DOHH2 (cell line): Measurements from ENCODE around the gene C19orf53.

ENCODE experiments used
- H3F3A ChIP-seq: fragments of 200-600 bp; sonication (generic), shearing (Covaris generic); 2 replicates; pipeline ENCODE4 v1.6.0; 2016; ENCODE audit warnings: antibody characterized with exemption, mild to moderate bottlenecking; ENCODE audit not compliant: control insufficient read depth, insufficient read depth
- H3K27ac ChIP-seq: fragments of 200-600 bp; sonication (generic); 2 replicates; pipeline ENCODE4 v1.5.1; 2014; ENCODE audit warnings: low read depth, mild to moderate bottlenecking, low read length, moderate library complexity
- H3K27me3 ChIP-seq: fragments of 200-600 bp; sonication (generic); 2 replicates; pipeline ENCODE4 v1.6.1; 2014; ENCODE audit warnings: mild to moderate bottlenecking, low read length, mixed read lengths; ENCODE audit not compliant: control insufficient read depth
- H3K36me3 ChIP-seq: fragments of 200-600 bp; sonication (generic); 2 replicates; pipeline ENCODE4 v1.6.1; 2014; ENCODE audit warnings: mild to moderate bottlenecking, low read length, moderate library complexity, mixed read lengths; ENCODE audit not compliant: control insufficient read depth
- H3K4me1 ChIP-seq: fragments of 200-600 bp; sonication (generic); 2 replicates; pipeline ENCODE4 v1.6.1; 2014; ENCODE audit warnings: mild to moderate bottlenecking, low read length, mixed read lengths; ENCODE audit not compliant: control insufficient read depth
- H3K4me2 ChIP-seq: fragments of 200-600 bp; sonication (generic); 2 replicates; pipeline ENCODE4 v1.6.0; 2014; ENCODE audit warnings: mild to moderate bottlenecking, low read length, moderate library complexity
- H3K4me3 ChIP-seq: fragments of 200-600 bp; sonication (generic); 2 replicates; pipeline ENCODE4 v1.5.1; 2014; ENCODE audit warnings: mild to moderate bottlenecking, low read length, mixed read lengths
- H3K79me2 ChIP-seq: fragments of 200-600 bp; sonication (generic); 2 replicates; pipeline ENCODE4 v1.6.1; 2014; ENCODE audit warnings: mild to moderate bottlenecking, low read length, mixed read lengths; ENCODE audit not compliant: control insufficient read depth
- H3K9me2 ChIP-seq: fragments of 200-600 bp; sonication (generic); replicated peaks from 2 replicates; pipeline ENCODE4 v1.6.1; 2014; ENCODE audit warnings: mild to moderate bottlenecking, low read length, mixed read lengths; ENCODE audit not compliant: control insufficient read depth
- H3K9me3 ChIP-seq: fragments of 200-600 bp; sonication (generic); 2 replicates; pipeline ENCODE4 v1.6.1; 2014; ENCODE audit warnings: antibody characterized with exemption, low read length, mixed read lengths; ENCODE audit not compliant: control insufficient read depth, insufficient read depth
- H4K20me1 ChIP-seq: fragments of 200-600 bp; sonication (generic); 2 replicates; pipeline ENCODE4 v1.6.0; 2014; ENCODE audit warnings: low read depth, mild to moderate bottlenecking, antibody characterized with exemption, low read length, moderate library complexity; ENCODE audit not compliant: control insufficient read depth, insufficient read depth
- EZH2phosphoT487 ChIP-seq: fragments of 200-600 bp; sonication (generic); IDR thresholded peaks from 2 replicates; pipeline ENCODE4 v1.6.1; 2017; ENCODE audit warnings: borderline replicate concordance, mild to moderate bottlenecking, antibody characterized with exemption, low read length, moderate library complexity, mixed read lengths
- TF ChIP-seq, protein P1 (sequence below): fragments of 200-600 bp; sonication (generic); IDR thresholded peaks from one replicate; pipeline ENCODE4 v1.5.1; 2014; ENCODE audit warnings: antibody characterized with exemption, mild to moderate bottlenecking, low read depth, low read length; ENCODE audit not compliant: poor library complexity, severe bottlenecking

Gene C19orf53

DNA sequence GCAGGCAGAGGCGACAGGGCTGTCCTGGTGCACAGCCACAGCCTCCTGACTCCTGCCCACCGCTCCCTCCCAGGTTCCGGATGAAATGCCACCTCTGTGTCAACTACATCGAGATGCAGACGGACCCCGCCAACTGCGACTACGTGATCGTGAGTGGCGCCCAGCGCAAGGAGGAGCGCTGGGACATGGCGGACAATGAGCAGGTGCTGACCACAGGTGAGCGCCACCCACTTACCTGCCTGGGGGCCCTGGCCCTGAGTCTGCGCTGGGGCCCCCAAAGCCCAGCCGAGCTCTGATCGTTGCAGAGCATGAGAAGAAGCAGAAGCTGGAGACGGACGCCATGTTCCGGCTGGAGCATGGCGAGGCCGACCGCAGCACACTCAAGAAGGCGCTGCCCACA is 15.5 kb upstream of the C19orf53 start:
- no peaks in the 10 kb centered on the region for H3K9me3 ChIP-seq
- no peak overlapping the region for H3K4me3 ChIP-seq
- H3K4me1 ChIP-seq, result no peaks in the 10 kb centered on the region; the same call in 1 of the 2 replicates
- H3K9me2 ChIP-seq, result no peaks in the 10 kb centered on the region
- no peaks in the 10 kb centered on the region for H3K79me2 ChIP-seq
- TF ChIP-seq, protein P1, sequence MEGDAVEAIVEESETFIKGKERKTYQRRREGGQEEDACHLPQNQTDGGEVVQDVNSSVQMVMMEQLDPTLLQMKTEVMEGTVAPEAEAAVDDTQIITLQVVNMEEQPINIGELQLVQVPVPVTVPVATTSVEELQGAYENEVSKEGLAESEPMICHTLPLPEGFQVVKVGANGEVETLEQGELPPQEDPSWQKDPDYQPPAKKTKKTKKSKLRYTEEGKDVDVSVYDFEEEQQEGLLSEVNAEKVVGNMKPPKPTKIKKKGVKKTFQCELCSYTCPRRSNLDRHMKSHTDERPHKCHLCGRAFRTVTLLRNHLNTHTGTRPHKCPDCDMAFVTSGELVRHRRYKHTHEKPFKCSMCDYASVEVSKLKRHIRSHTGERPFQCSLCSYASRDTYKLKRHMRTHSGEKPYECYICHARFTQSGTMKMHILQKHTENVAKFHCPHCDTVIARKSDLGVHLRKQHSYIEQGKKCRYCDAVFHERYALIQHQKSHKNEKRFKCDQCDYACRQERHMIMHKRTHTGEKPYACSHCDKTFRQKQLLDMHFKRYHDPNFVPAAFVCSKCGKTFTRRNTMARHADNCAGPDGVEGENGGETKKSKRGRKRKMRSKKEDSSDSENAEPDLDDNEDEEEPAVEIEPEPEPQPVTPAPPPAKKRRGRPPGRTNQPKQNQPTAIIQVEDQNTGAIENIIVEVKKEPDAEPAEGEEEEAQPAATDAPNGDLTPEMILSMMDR, result no peak
- TF ChIP-seq EZH2phosphoT487, result no peak
- H3K36me3 ChIP-seq, result peaks cover 55% of the 10 kb centered on the region
- H4K20me1 ChIP-seq, result no peaks in the 10 kb centered on the region
- no peaks in the 10 kb centered on the region for H3K27me3 ChIP-seq
- no peak overlapping the region for H3K27ac ChIP-seq
- H3F3A ChIP-seq, result no peaks in the 10 kb centered on the region
- H3K4me2 ChIP-seq, result no peak overlapping the region

DNA sequence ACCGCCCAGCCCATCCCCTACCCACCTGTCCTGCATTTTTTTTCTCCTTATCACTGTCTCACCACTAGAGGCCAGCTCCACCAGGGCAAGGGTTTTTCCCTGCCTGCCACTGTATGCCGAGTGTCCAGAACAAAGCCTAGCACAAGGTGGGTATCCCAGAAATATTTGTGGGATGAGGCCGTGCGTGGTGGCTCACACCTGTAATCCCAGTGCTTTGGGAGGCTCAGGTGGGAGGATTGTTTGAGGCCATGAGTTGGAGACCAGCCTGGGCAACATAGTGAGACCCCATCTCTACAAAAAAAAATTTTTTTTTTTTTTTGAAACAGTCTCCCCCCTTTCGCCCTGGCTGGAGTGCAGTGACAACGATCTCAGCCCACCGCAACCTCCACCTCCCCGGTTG is 12.8 kb upstream of the C19orf53 start:
- Histone ChIP-seq H3K9me2 (no peaks in the 10 kb centered on the region), H3F3A (no peaks in the 10 kb centered on the region; the same call in 1 of the 2 replicates), H4K20me1 (peaks cover 3% of the 10 kb centered on the region; the same call in 1 of the 2 replicates), H3K4me2 (no peak overlapping the region), H3K4me1 (peaks cover 11% of the 10 kb centered on the region), H3K36me3 (peaks cover 38% of the 10 kb centered on the region), H3K9me3 (no peaks in the 10 kb centered on the region), H3K27ac (no peak overlapping the region), H3K4me3 (no peak overlapping the region), H3K27me3 (no peaks in the 10 kb centered on the region), H3K79me2 (peaks cover 10% of the 10 kb centered on the region)
- TF ChIP-seq, protein P1, result no peak
- no peak for TF ChIP-seq EZH2phosphoT487

DNA sequence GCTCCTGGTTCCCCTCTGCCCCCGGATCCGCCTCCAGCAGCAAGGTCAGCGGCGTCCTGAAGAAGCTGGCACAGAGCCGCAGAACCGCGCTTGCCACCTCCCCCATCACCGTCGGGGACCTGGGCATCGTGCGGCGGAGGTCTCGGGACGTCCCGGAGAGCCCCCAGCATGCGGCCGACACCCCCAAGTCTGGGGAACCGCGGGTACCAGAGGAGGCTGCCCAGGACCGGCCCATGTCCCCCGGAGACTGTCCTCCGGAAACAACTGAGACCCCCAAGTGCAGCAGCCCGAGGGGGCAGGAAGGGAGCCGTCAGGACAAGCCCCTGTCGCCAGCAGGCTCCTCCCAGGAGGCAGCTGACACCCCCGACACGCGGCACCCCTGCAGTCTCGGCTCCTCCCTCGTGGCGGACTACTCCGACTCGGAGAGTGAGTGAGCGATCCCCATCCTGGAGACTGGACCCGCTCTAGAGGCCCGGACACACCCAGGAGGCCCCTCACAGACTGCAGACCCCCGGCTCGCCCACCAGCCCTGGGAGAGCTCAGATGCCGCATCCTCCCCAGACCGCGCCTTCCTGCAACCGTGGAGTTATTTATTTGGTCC is 11.5 kb upstream of the C19orf53 start:
- no peak overlapping the region for H3K4me2 ChIP-seq
- no peak overlapping the region for H3K4me3 ChIP-seq
- TF ChIP-seq, protein P1, result no peak
- TF ChIP-seq EZH2phosphoT487, result no peak
- peaks cover 11% of the 10 kb centered on the region for H3K4me1 ChIP-seq
- no peaks in the 10 kb centered on the region; the same call in 1 of the 2 replicates for H3F3A ChIP-seq
- H4K20me1 ChIP-seq, result peaks cover 3% of the 10 kb centered on the region; the same call in 1 of the 2 replicates
- no peaks in the 10 kb centered on the region for H3K27me3 ChIP-seq
- H3K9me3 ChIP-seq, result no peaks in the 10 kb centered on the region
- no peak overlapping the region for H3K27ac ChIP-seq
- no peaks in the 10 kb centered on the region for H3K9me2 ChIP-seq
- H3K36me3 ChIP-seq, result peaks cover 27% of the 10 kb centered on the region
- H3K79me2 ChIP-seq, result peaks cover 10% of the 10 kb centered on the region
